HEK293 (cell line): ENCODE data around the gene SCN4B.

Experiments used
- CTCF ChIA-PET: fragments of 350-600 bp; formaldehyde crosslinking; extraction: SDS; loops from one replicate; lab custom pipeline; 2021; ENCODE audit warnings: antibody characterized with exemption; lab: Yijun Ruan, JAX
- POLR2A ChIA-PET: fragments of 300-600 bp; formaldehyde crosslinking; extraction: SDS; loops from one replicate; lab custom pipeline; 2020; ENCODE audit warnings: antibody characterized with exemption, inconsistent platforms; lab: Yijun Ruan, JAX
- H3K27ac ChIP-seq: fragments of 200-500 bp; sonication (Bioruptor generic); 2 replicates; pipeline ENCODE4 v1.5.1; 2014; ENCODE audit warnings: low read depth, low read length, control low read depth, inconsistent platforms; ENCODE audit errors: extremely low read depth
- H3K36me3 ChIP-seq, 2 experiments: fragments of 200-500 bp in 1 of 2; sonication (Bioruptor generic) in 1 of 2; 1 replicate in 1 of 2; 2 replicates in 1 of 2; pipeline ENCODE4 v1.5.1; 2014 to 2017; ENCODE audit warnings: inconsistent platforms in 2 of 2, low read length in 2 of 2; ENCODE audit not compliant: control insufficient read depth in 2 of 2, insufficient read depth in 1 of 2
- H3K4me1 ChIP-seq: fragments of 200-500 bp; sonication (Bioruptor generic); 2 replicates; pipeline ENCODE4 v1.5.1; 2014; ENCODE audit warnings: mild to moderate bottlenecking, low read length, inconsistent platforms; ENCODE audit not compliant: control insufficient read depth, insufficient read depth
- H3K4me3 ChIP-seq: 2 replicates; pipeline ENCODE4 v1.5.1; 2011; ENCODE audit warnings: low read depth, mild to moderate bottlenecking, control low read depth, low read length, moderate library complexity
- H3K9me3 ChIP-seq: fragments of 200-500 bp; sonication (Bioruptor generic); 2 replicates; pipeline ENCODE4 v1.5.1; 2014; ENCODE audit warnings: low read depth, low read length, inconsistent platforms; ENCODE audit not compliant: control insufficient read depth, insufficient read depth
- HIC1 ChIP-seq: fragments of 450-650 bp; formaldehyde crosslinking; IDR thresholded peaks from 2 replicates; pipeline ENCODE4 v1.5.1; 2016; ENCODE audit warnings: missing biosample characterization, missing genetic modification characterization
- MZF1 ChIP-seq: fragments of 450-650 bp; formaldehyde crosslinking; IDR thresholded peaks from 2 replicates; pipeline ENCODE4 v1.5.1; 2017; ENCODE audit warnings: missing biosample characterization, missing genetic modification characterization, borderline replicate concordance
- SP2 ChIP-seq: fragments of 450-650 bp; formaldehyde crosslinking; IDR thresholded peaks from 2 replicates; pipeline ENCODE4 v1.5.1; 2016; ENCODE audit warnings: missing biosample characterization, missing genetic modification characterization
- SP3 ChIP-seq: fragments of 450-650 bp; formaldehyde crosslinking; IDR thresholded peaks from 2 replicates; pipeline ENCODE4 v1.5.1; 2016; ENCODE audit warnings: missing biosample characterization, missing genetic modification characterization
- TSHZ1 ChIP-seq: fragments of 450-650 bp; formaldehyde crosslinking; IDR thresholded peaks from 2 replicates; pipeline ENCODE4 v1.5.1; 2016; ENCODE audit warnings: missing biosample characterization, missing genetic modification characterization, borderline replicate concordance
- ZBTB1 ChIP-seq: fragments of 450-650 bp; formaldehyde crosslinking; IDR thresholded peaks from 2 replicates; pipeline ENCODE4 v1.5.1; 2016; ENCODE audit warnings: missing biosample characterization, missing genetic modification characterization
- ZBTB17 ChIP-seq: fragments of 450-650 bp; formaldehyde crosslinking; IDR thresholded peaks from 2 replicates; pipeline ENCODE4 v1.5.1; 2016; ENCODE audit warnings: missing biosample characterization, missing genetic modification characterization
- ZFHX2 ChIP-seq: fragments of 450-650 bp; formaldehyde crosslinking; conservative IDR thresholded peaks from 2 replicates; pipeline ENCODE4 v1.5.1; 2016; ENCODE audit warnings: missing biosample characterization, missing genetic modification characterization
- ZFP37 ChIP-seq: fragments of 450-650 bp; formaldehyde crosslinking; IDR thresholded peaks from 2 replicates; pipeline ENCODE4 v1.5.1; 2016; ENCODE audit warnings: missing biosample characterization, missing genetic modification characterization
- ZNF140 ChIP-seq: fragments of 450-650 bp; formaldehyde crosslinking; IDR thresholded peaks from 2 replicates; pipeline ENCODE4 v1.5.1; 2016; ENCODE audit warnings: missing biosample characterization, missing genetic modification characterization
- ZNF157 ChIP-seq: fragments of 450-650 bp; formaldehyde crosslinking; IDR thresholded peaks from 2 replicates; pipeline ENCODE4 v1.5.1; 2016; ENCODE audit warnings: missing biosample characterization, missing genetic modification characterization
- ZNF18 ChIP-seq: fragments of 450-650 bp; formaldehyde crosslinking; IDR thresholded peaks from 2 replicates; pipeline ENCODE4 v1.5.1; 2016; ENCODE audit warnings: missing biosample characterization, missing genetic modification characterization
- ZNF266 ChIP-seq: fragments of 450-650 bp; formaldehyde crosslinking; IDR thresholded peaks from 2 replicates; pipeline ENCODE4 v1.5.1; 2016; ENCODE audit warnings: missing biosample characterization, missing genetic modification characterization, low read depth
- ZNF404 ChIP-seq: fragments of 450-650 bp; formaldehyde crosslinking; IDR thresholded peaks from 2 replicates; pipeline ENCODE4 v1.5.1; 2017; ENCODE audit warnings: missing biosample characterization, missing genetic modification characterization
- ZNF521 ChIP-seq: fragments of 450-650 bp; formaldehyde crosslinking; IDR thresholded peaks from 2 replicates; pipeline ENCODE4 v1.5.1; 2017; ENCODE audit warnings: missing biosample characterization, mild to moderate bottlenecking, missing genetic modification characterization
- ZNF561 ChIP-seq: fragments of 450-650 bp; IDR thresholded peaks from 2 replicates; pipeline ENCODE4 v1.5.1; 2018; ENCODE audit warnings: missing biosample characterization, missing genetic modification characterization, borderline replicate concordance
- ZNF704 ChIP-seq: fragments of 450-650 bp; formaldehyde crosslinking; IDR thresholded peaks from 2 replicates; pipeline ENCODE4 v1.5.1; 2016; ENCODE audit warnings: missing biosample characterization, missing genetic modification characterization
- ZNF747 ChIP-seq: fragments of 450-650 bp; formaldehyde crosslinking; IDR thresholded peaks from 2 replicates; pipeline ENCODE4 v1.5.1; 2016; ENCODE audit warnings: missing biosample characterization, missing genetic modification characterization
- ZNF776 ChIP-seq: fragments of 450-650 bp; formaldehyde crosslinking; IDR thresholded peaks from 2 replicates; pipeline ENCODE4 v1.5.0; 2017; ENCODE audit warnings: missing biosample characterization, missing genetic modification characterization, borderline replicate concordance
- ZSCAN16 ChIP-seq: fragments of 450-650 bp; formaldehyde crosslinking; IDR thresholded peaks from 2 replicates; pipeline ENCODE4 v1.5.1; 2016; ENCODE audit warnings: missing biosample characterization, missing genetic modification characterization
- TF ChIP-seq, protein P1 (sequence below): fragments of 450-650 bp; formaldehyde crosslinking; conservative IDR thresholded peaks from 2 replicates; pipeline ENCODE4 v1.5.1; 2016; ENCODE audit warnings: low read depth, missing biosample characterization, missing genetic modification characterization

The SCN4B gene

GRCh38 chr11:118112711-118113430 lies 39.8 kb downstream of the SCN4B start (continued):
- TF ChIP-seq ZNF704 (no peak), TSHZ1 (no peak), ZNF266 (tag by site-specific recombination) (no peak)
- TF ChIP-seq, all 188 proteins: peak for 0

DNA sequence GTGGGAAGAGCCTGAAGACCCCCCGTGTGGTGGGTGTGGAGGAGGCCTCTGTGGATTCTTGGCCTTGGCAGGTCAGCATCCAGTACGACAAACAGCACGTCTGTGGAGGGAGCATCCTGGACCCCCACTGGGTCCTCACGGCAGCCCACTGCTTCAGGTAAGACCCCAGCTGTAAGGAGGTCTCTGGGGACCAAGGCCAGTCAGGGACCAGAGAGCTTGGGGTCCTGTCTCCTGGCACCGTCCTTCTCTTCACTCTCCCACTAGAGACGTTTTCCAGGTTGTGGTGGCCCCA lies 40.9 kb downstream of the SCN4B start:
- no peak overlapping the region for H3K27ac ChIP-seq
- TF ChIP-seq, protein P1, sequence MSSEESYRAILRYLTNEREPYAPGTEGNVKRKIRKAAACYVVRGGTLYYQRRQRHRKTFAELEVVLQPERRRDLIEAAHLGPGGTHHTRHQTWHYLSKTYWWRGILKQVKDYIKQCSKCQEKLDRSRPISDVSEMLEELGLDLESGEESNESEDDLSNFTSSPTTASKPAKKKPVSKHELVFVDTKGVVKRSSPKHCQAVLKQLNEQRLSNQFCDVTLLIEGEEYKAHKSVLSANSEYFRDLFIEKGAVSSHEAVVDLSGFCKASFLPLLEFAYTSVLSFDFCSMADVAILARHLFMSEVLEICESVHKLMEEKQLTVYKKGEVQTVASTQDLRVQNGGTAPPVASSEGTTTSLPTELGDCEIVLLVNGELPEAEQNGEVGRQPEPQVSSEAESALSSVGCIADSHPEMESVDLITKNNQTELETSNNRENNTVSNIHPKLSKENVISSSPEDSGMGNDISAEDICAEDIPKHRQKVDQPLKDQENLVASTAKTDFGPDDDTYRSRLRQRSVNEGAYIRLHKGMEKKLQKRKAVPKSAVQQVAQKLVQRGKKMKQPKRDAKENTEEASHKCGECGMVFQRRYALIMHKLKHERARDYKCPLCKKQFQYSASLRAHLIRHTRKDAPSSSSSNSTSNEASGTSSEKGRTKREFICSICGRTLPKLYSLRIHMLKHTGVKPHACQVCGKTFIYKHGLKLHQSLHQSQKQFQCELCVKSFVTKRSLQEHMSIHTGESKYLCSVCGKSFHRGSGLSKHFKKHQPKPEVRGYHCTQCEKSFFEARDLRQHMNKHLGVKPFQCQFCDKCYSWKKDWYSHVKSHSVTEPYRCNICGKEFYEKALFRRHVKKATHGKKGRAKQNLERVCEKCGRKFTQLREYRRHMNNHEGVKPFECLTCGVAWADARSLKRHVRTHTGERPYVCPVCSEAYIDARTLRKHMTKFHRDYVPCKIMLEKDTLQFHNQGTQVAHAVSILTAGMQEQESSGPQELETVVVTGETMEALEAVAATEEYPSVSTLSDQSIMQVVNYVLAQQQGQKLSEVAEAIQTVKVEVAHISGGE (tag by site-specific recombination), result no peak
- no peak for TF ChIP-seq SP3 (tag by site-specific recombination)
- TF ChIP-seq ZNF140 (tag by site-specific recombination), result no peak
- TF ChIP-seq ZSCAN16, result no peak
- no peak for TF ChIP-seq ZNF521 (tag by site-specific recombination)
- no peak for TF ChIP-seq MZF1 (tag by site-specific recombination)
- no peak for TF ChIP-seq SP2
- TF ChIP-seq ZNF747, result no peak
- TF ChIP-seq HIC1 (tag by site-specific recombination), result no peak
- no peak for TF ChIP-seq ZNF561 (tag by site-specific recombination)
- no peak for TF ChIP-seq ZFP37
- no peak for TF ChIP-seq ZNF18 (tag by site-specific recombination)
- TF ChIP-seq ZFHX2 (tag by site-specific recombination), result no peak
- no peak for TF ChIP-seq ZNF404
- no peak for TF ChIP-seq ZNF776
- TF ChIP-seq ZBTB17 (tag by site-specific recombination), result no peak
- TF ChIP-seq ZNF157 (tag by site-specific recombination), result no peak
- no peak for TF ChIP-seq ZBTB1 (tag by site-specific recombination)
- CTCF ChIA-PET, result no interaction called here
- POLR2A ChIA-PET, result no interaction called here
- H3K4me3 ChIP-seq, result no peak overlapping the region
- no peaks in the 10 kb centered on the region for H3K36me3 ChIP-seq
- H3K4me1 ChIP-seq, result no peaks in the 10 kb centered on the region
- H3K9me3 ChIP-seq, result no peaks in the 10 kb centered on the region
